Breast epithelium (tissue), 4 donors: ENCODE results near the gene CAPG. TPM values are rescaled to one million over a fixed set of nuclear protein-coding genes. Genes with fewer than 3 reads are reported as not detected.

Experiments
- DNase-seq, 2 donors: peaks; one replicate each; pipeline ENCODE4 v3.0.0-alpha.2; 2019; ENCODE audit warnings: low spot score in 2 of 2
- H3K27ac ChIP-seq, 2 donors: fragments of 200-600 bp; sonication (generic) in 1 of 2; one replicate each; pipeline ENCODE4 v1.5.1; 2016 to 2019; ENCODE audit warnings: mild to moderate bottlenecking in 1 of 2
- H3K27me3 ChIP-seq, 2 donors: fragments of 200-600 bp; sonication (generic) in 1 of 2; one replicate each; pipeline versions ENCODE4 v1.5.1 to v1.6.0; 2017 to 2019; ENCODE audit warnings: control low read depth in 1 of 2, mild to moderate bottlenecking in 1 of 2
- H3K36me3 ChIP-seq: fragments of 200-600 bp; one replicate; pipeline ENCODE4 v1.5.1; 2019
- H3K4me1 ChIP-seq, 2 donors: fragments of 200-600 bp; sonication (generic); one replicate each; pipeline ENCODE4 v1.5.1; 2016 to 2019; ENCODE audit warnings: control low read depth in 1 of 2
- H3K4me3 ChIP-seq, 3 donors: fragments of 200-600 bp; sonication (generic); 1 replicate in 2 of 3; 2 replicates in 1 of 3; pipeline ENCODE4 v1.5.1; 2016 to 2019; ENCODE audit warnings: mild to moderate bottlenecking in 3 of 3, moderate library complexity in 2 of 3
- H3K9me3 ChIP-seq, 2 donors: fragments of 200-600 bp; sonication (generic) in 1 of 2; one replicate each; pipeline ENCODE4 v1.5.1; 2016 to 2019; ENCODE audit warnings: control low read depth in 1 of 2
- POLR2A ChIP-seq: fragments of 450-650 bp; IDR thresholded peaks from one replicate; pipeline ENCODE4 v1.6.1; 2016; ENCODE audit warnings: antibody characterized with exemption, mild to moderate bottlenecking, moderate library complexity
- POLR2AphosphoS5 ChIP-seq, 3 donors: sonication (generic); formaldehyde crosslinking; IDR thresholded peaks; one replicate each; pipeline ENCODE4 v1.6.1; 2017; ENCODE audit warnings: antibody characterized with exemption in 3 of 3
- intact Hi-C: fragments of 100-400 bp; cut with DNase I; formaldehyde crosslinking; loops from one replicate; pipeline ENCODE4 v1.15.1; 2023; ENCODE audit warnings: low total_unique reads
- total RNA-seq, 3 donors: library from RNA; depleted of rRNA; stranded (reverse); fragments of >200 nt; gene quantifications; one replicate each; pipeline ENCODE4 v1.1.0, GENCODE V29; 2016
- TF ChIP-seq, protein P1 (sequence below), 3 donors: fragments of 450-650 bp; IDR thresholded peaks; one replicate each; pipeline ENCODE4 v1.5.1; 2016 to 2017; ENCODE audit warnings: antibody characterized with exemption in 3 of 3, mild to moderate bottlenecking in 3 of 3, moderate library complexity in 3 of 3

CAPG gene
- total RNA-seq, 3 donors from 2014 or later = 102 to 254 (median 109) TPM

DNA sequence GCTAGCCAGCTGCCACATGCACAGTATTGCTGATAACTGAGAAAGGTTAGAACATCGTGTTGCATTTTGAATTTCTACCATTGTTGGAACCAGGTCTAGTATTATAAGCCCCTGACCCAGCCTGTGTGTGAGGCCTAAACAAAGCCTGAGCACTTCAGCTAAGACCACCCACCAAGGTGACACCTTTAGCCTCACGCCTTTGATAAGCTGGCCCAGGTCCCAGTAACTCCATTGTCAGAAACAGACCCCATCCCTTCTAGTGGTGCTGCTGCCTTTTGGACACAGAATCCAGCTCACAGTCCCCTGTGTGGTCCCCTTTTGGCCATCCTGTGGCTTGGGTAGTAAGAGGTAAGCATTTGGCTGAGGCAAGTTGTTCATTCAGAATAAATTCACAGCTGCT lies 54.0 kb downstream of the CAPG start:
- DNase-seq = no peak
- TF ChIP-seq, protein P1, sequence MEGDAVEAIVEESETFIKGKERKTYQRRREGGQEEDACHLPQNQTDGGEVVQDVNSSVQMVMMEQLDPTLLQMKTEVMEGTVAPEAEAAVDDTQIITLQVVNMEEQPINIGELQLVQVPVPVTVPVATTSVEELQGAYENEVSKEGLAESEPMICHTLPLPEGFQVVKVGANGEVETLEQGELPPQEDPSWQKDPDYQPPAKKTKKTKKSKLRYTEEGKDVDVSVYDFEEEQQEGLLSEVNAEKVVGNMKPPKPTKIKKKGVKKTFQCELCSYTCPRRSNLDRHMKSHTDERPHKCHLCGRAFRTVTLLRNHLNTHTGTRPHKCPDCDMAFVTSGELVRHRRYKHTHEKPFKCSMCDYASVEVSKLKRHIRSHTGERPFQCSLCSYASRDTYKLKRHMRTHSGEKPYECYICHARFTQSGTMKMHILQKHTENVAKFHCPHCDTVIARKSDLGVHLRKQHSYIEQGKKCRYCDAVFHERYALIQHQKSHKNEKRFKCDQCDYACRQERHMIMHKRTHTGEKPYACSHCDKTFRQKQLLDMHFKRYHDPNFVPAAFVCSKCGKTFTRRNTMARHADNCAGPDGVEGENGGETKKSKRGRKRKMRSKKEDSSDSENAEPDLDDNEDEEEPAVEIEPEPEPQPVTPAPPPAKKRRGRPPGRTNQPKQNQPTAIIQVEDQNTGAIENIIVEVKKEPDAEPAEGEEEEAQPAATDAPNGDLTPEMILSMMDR (IDR thresholded peaks at IDR 0.05) = no peak
- TF ChIP-seq POLR2A (no peak), POLR2AphosphoS5 (IDR thresholded peaks at IDR 0.05) (no peak)
- H3K4me1 ChIP-seq = peaks cover 4 to 7% of the 10 kb centered on the region in 2 donors
- H3K27ac ChIP-seq = peak overlapping the region in 1 of 2 donors; percentile 92
- no peaks in the 10 kb centered on the region for H3K27me3 ChIP-seq
- H3K4me3 ChIP-seq = no peak overlapping the region
- intact Hi-C loops = no loop called here
- no peaks in the 10 kb centered on the region for H3K9me3 ChIP-seq
- H3K36me3 ChIP-seq = no peaks in the 10 kb centered on the region

DNA sequence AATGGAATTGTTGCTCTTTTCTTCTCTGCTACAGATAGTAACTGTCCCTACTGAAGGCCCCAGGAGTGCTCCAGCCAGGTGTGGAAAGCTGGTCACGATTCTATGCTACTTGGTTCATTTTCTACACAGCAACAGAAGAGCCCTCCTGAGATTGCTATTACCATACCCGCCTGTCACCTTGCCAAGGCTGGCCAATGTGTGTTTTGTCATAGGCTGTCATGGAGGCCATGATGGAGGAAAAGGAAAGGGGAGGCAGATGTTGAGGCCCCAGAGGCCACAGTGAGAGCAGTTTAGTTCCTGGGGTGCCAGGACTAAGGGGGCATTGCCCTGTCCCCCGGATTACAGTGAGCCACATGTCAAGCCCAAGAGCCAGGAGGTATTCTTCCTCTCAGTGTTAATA lies 54.6 kb downstream of the CAPG start:
- DNase-seq = no peak
- Histone ChIP-seq H3K9me3 (no peaks in the 10 kb centered on the region), H3K4me1 (peaks cover 4 to 7% of the 10 kb centered on the region in 2 donors), H3K4me3 (peak overlapping the region; percentile 64 to 73 (median 69)), H3K36me3 (no peaks in the 10 kb centered on the region), H3K27me3 (no peaks in the 10 kb centered on the region), H3K27ac (peak overlapping the region; percentile 85 to 92)
- TF ChIP-seq POLR2A (no peak), POLR2AphosphoS5 (IDR thresholded peaks at IDR 0.05) (no peak)
- TF ChIP-seq, protein P1 (IDR thresholded peaks at IDR 0.05) = no peak
- intact Hi-C loops = no loop called here

DNA sequence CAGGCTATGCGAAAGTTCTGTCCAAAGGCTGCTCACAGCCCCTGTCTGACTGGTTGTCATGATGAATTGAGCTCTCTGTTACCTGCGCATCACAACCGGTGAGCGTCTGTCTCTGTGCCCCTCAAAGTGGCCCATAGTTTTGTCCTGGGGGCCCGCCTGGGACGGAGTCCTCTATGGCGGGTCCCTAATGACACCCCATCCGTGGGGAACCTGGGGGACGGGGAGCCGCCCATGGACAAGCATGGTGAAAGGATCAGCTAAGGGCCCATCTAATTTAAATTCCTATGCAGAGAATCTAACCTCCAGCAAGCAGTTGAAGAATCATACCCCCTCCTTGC lies 55.1 kb downstream of the CAPG start:
- no peaks in the 10 kb centered on the region for H3K27me3 ChIP-seq
- H3K36me3 ChIP-seq = no peaks in the 10 kb centered on the region
- H3K9me3 ChIP-seq = no peaks in the 10 kb centered on the region
- peak overlapping the region; percentile 64 to 73 (median 69) for H3K4me3 ChIP-seq
- DNase-seq = no peak
- peaks cover 4 to 7% of the 10 kb centered on the region in 2 donors for H3K4me1 ChIP-seq
- intact Hi-C loops = no loop called here
- TF ChIP-seq POLR2A (no peak), POLR2AphosphoS5 (IDR thresholded peaks at IDR 0.05) (no peak)
- TF ChIP-seq, protein P1 (IDR thresholded peaks at IDR 0.05) = no peak
- peak overlapping the region; percentile 85 to 92 for H3K27ac ChIP-seq

DNA sequence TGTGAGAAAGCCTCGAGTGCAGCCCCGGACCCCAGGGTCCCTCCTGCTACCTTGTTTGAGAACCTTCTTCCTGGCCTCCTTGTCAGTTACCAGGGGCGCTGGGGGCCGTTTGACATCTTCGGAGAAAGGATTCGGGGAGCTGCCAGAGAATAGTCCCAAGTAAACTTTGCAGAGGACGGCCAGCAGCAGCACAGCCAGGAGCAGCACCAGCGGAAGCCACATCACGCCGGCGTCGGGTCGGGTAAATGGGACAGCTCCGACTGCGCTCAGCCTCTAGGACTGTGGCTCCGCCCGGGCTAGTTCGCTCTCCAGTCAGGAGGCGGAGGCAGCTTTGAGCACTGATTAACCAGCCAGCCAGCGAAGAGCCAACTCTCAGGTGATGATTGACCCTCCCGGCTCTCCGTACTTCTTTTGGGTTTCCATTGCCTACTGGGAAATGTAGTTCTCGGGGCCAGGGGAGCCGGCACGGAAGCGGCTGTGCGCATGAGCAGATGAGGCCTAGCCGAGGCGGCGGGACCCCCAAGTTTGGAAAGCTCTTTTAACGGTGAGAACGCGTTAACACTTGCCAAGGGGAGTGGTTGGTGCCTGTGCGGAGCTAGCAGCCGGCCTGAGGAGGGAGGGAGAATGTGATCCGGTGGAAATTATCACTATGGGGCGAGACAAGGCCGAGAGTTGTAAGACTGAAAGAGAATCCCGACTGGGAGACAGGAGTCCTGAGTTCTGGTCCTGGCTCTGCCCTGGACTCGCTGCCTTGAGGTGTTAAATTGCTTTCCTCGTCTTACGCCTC lies 55.7 kb downstream of the CAPG start, which contains the start of the genes ELMOD3 and RETSAT:
Gene ELMOD3 (plus strand): TSS at position 484 of the 787 bp plus-strand sequence. CDS start 2,430 bp downstream, outside the sequence.
Gene RETSAT (minus strand): TSS at position 243 of the 787 bp plus-strand sequence. CDS start 21 bp downstream, at position 222.
- Histone ChIP-seq H3K9me3 (no peaks in the 10 kb centered on the region), H3K4me3 (peak within 1 kb of the TSS; percentile 64 to 73 (median 69)), H3K27me3 (no peaks in the 10 kb centered on the region), H3K27ac (peak within 1 kb of the TSS; percentile 85 to 92), H3K4me1 (peaks cover 4 to 7% of the 10 kb centered on the region in 2 donors), H3K36me3 (no peaks in the 10 kb centered on the region)
- intact Hi-C loops = no loop called here
- TF ChIP-seq POLR2AphosphoS5 (IDR thresholded peaks at IDR 0.05) (peak; percentile 89 to 95 (median 93)), POLR2A (peak; percentile 42)
- TF ChIP-seq, protein P1 (IDR thresholded peaks at IDR 0.05) = peak in 1 of 3 donors; percentile 18
- DNase-seq = peak; percentile 95 to 98

DNA sequence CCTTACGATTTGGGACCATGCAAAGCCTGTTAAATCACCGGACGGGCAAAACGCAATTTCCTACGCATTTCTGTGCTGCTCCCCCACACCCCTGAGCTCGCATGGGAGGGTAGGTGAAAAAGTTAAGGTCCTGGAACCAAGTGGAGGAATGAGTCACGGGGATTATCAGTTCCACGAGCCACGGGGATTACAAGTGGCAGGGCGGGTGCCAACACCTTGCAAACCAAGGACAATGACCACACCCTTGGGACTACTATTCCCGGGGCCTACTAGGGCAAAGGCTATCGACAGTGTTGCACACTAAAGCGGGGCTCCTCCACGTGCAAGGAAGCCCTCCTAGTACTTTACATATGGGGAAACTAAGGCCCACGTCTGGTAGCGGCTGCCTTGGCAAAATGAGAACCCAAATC lies 56.3 kb downstream of the CAPG start:
- Histone ChIP-seq H3K27me3 (no peaks in the 10 kb centered on the region), H3K27ac (peak overlapping the region; percentile 85 to 92), H3K4me1 (peaks cover 4 to 7% of the 10 kb centered on the region in 2 donors), H3K36me3 (no peaks in the 10 kb centered on the region), H3K9me3 (no peaks in the 10 kb centered on the region), H3K4me3 (peak overlapping the region; percentile 64 to 73 (median 69))
- peak in 1 of 2 donors; percentile 35 for DNase-seq
- intact Hi-C loops = no loop called here
- TF ChIP-seq POLR2A (no peak), POLR2AphosphoS5 (IDR thresholded peaks at IDR 0.05) (no peak)
- TF ChIP-seq, protein P1 (IDR thresholded peaks at IDR 0.05) = no peak
